ENCODE results near the gene SP2. TPM values are rescaled to one million over a fixed set of nuclear protein-coding genes. Genes with fewer than 3 reads are reported as not detected.

Gene SP2
- total RNA-seq, 2 experiments from 2014 or later, result 15.7 to 19.8 TPM

DNA sequence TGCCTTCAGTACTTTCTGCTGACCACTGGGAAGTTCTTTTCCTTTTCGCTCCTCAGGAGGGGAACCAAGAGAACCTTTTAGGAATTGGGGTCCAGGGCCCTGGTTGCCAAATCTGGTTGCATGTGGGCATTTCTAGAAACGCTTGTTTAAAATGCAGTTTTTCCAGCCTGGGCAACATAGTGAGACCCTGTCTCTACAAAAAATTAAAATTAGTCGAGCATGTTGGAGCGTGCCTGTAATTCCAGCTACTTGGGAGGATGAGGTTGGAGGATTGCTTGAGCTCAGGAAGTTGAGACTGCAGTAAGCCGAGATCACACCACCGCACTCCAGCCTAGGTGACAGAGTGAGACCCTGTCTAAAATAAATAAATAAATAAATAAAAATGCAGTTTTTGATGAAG, 46.5 kb downstream of the SP2 start:
- peaks cover 28% of the 10 kb centered on the region for H3K36me3 Mint-ChIP-seq (ENCODE audit: low read depth)
- H3K27me3 Mint-ChIP-seq, result no peaks in the 10 kb centered on the region
- H3K4me3 Mint-ChIP-seq, result peak overlapping the region; percentile 95
- intact Hi-C loops (cut with DNase I, micrococcal nuclease), result loop anchor here in 1 of 2 experiments (10.0 kb wide), 2 partner anchors 962 to 1018 kb away; partner anchors contain the start of genes GOSR2 and UBE2Z
- DNase-seq, result no peak
- ATAC-seq, result no peak
- CTCF ChIA-PET, result interaction anchor here (0.5 to 12.5 kb wide), 16 partner anchors 9 to 323 kb away, joined by 3 to 222 read pairs (median 3); partner anchors contain the start of genes CDK5RAP3 and SCRN2
- peaks cover 67% of the 10 kb centered on the region for H3K4me1 Mint-ChIP-seq
- H3K27ac Mint-ChIP-seq, result peak overlapping the region; percentile 91
- POLR2A ChIA-PET, result interaction anchor here (0.6 to 3.9 kb wide), 2 partner anchors 28 to 192 kb away, joined by 3 to 15 read pairs; partner anchors contain the start of gene CDK5RAP3
- H3K9me3 Mint-ChIP-seq (ENCODE audit: low read depth), result peaks cover 3% of the 10 kb centered on the region

DNA sequence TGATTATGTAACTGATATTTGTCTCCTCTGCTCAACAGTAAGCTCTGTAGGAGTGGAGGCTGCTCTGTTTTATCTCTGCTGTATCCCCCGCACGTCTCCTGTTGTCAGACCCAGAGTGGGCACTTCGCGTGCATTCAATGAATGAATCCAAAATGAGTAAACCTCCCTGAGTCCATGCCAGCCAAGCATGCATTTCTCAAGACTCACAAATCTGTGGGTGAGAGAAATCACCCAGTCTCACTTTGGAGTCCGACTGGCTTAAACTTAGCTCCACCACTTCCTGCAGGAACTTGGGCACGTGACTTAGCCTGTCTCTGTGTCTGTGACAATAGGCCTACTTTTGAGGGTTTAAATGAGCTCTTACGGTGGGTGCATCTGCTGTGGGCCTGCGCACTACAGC, 49.0 kb downstream of the SP2 start:
- POLR2A ChIA-PET, result no interaction called here
- peak; percentile 24 for DNase-seq
- intact Hi-C loops (cut with DNase I, micrococcal nuclease), result loop anchor here (5.0 to 10.0 kb wide), 3 partner anchors 103 to 1020 kb away; partner anchors contain the start of genes GOSR2 (in 1 of the 2), SCRN2 (in 1 of the 2) and UBE2Z (in 1 of the 2)

DNA sequence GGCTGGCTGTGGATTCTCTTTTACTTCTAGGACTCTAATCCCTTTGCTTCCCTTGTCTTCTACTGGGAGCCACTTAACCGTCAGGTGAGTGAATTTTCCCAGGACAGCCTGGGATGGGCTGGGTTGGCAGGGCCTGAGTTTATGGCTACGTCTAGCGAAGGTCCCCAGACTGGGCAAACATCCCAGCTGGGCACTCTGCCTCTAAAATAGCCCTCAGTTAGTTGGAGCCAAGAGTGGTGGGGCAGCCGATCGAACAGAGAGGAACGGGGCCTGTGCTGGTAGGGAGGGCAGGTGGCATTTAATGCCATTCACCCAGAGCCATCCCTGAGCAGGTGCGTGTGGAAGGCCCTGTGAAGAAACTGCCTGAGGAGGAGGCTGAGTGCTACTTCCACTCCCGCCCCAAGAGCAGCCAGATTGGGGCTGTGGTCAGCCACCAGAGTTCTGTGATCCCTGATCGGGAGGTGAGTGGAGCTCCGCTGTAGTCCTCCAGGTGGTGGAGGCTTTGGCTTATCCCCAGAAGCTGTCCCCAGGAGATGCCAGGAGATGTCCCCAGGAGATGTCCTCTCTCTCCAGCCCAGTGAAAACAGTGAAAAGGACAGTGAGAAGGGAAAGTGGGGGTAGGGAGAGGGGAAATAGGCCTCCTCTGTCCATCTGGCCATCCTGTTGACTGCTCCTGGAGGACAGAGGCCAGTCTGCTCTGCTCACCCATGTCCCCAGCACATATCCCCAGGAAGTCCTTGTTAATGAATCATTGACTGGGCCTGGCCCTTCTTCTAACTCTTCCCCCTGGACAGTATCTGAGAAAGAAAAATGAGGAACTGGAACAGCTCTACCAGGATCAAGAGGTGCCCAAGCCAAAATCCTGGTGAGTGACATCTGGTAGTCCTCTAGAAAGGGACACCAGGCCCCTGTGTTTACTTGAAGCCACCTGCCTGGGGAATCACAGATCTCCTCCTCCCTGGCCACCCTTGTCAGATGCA, 49.8 kb downstream of the SP2 start:
- Mint-ChIP-seq H3K36me3 (ENCODE audit: low read depth) (peaks cover 44% of the 10 kb centered on the region), H3K9me3 (ENCODE audit: low read depth) (peaks cover 3% of the 10 kb centered on the region), H3K4me1 (peaks cover 66% of the 10 kb centered on the region), H3K27me3 (no peaks in the 10 kb centered on the region), H3K4me3 (no peak overlapping the region), H3K27ac (peak overlapping the region; percentile 84)
- intact Hi-C loops (cut with DNase I, micrococcal nuclease), result loop anchor here (5.0 to 10.0 kb wide), 3 partner anchors 104 to 1021 kb away; partner anchors contain the start of genes GOSR2 (in 1 of the 2), SCRN2 (in 1 of the 2) and UBE2Z (in 1 of the 2)
- DNase-seq (no peak), ATAC-seq (no peak)
- ChIA-PET CTCF (interaction anchor here (0.6 to 12.5 kb wide), 16 partner anchors 8 to 296 kb away, joined by 3 to 222 read pairs (median 4); partner anchors contain the start of genes CDK5RAP3, KPNB1, LRRC46 and MRPL10), POLR2A (interaction anchor here (1.0 kb wide), 1 partner anchor 61 kb away, joined by 5 read pairs; no protein-coding TSS in a partner anchor)

More for the DNA sequence above, 49.0 kb downstream of the SP2 start:
- H3K4me1 Mint-ChIP-seq, result peaks cover 70% of the 10 kb centered on the region
- CTCF ChIA-PET, result interaction anchor here (0.7 to 12.5 kb wide), 5 partner anchors 11 to 92 kb away, joined by 3 to 222 read pairs (median 3); partner anchors contain the start of gene CDK5RAP3
- peaks cover 45% of the 10 kb centered on the region for H3K36me3 Mint-ChIP-seq (ENCODE audit: low read depth)
- peaks cover 3% of the 10 kb centered on the region for H3K9me3 Mint-ChIP-seq (ENCODE audit: low read depth)
- H3K27me3 Mint-ChIP-seq, result no peaks in the 10 kb centered on the region
- no peak for ATAC-seq
- H3K4me3 Mint-ChIP-seq, result no peak overlapping the region
- H3K27ac Mint-ChIP-seq, result peak overlapping the region; percentile 84

DNA sequence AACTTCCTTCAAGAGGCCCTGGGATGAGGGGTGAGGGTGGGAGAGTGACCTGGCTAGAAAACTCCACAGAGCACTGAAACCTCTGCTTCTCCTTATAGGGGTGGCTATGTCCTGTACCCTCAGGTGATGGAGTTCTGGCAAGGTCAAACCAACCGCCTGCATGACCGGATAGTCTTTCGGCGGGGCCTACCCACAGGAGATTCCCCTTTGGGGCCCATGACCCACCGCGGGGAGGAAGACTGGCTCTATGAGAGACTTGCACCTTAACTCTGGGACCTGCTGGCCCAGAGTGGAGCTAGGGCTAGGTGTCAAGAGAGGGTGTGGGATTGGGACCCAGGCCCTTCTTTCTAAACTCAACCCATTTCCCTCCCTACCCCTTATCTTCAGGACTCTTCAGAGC, 50.5 kb downstream of the SP2 start:
- no peaks in the 10 kb centered on the region for H3K27me3 Mint-ChIP-seq
- intact Hi-C loops (cut with DNase I, micrococcal nuclease), result loop anchor here (5.0 to 10.0 kb wide), 3 partner anchors 104 to 1022 kb away; partner anchors contain the start of genes GOSR2 (in 1 of the 2), SCRN2 (in 1 of the 2) and UBE2Z (in 1 of the 2)
- H3K4me1 Mint-ChIP-seq, result peaks cover 62% of the 10 kb centered on the region
- no peak for DNase-seq
- no peak for ATAC-seq
- H3K36me3 Mint-ChIP-seq (ENCODE audit: low read depth), result peaks cover 41% of the 10 kb centered on the region
- no peak overlapping the region for H3K4me3 Mint-ChIP-seq
- CTCF ChIA-PET, result interaction anchor here (0.6 to 12.5 kb wide), 29 partner anchors 10 to 755 kb away, joined by 3 to 222 read pairs (median 5); partner anchors contain the start of genes CDK5RAP3, KPNB1, LRRC46 and MRPL10
- POLR2A ChIA-PET, result interaction anchor here (1.0 to 1.4 kb wide), 2 partner anchors 24 to 61 kb away, joined by 5 to 7 read pairs; partner anchors contain the start of gene CDK5RAP3
- no peak overlapping the region for H3K27ac Mint-ChIP-seq
- no peaks in the 10 kb centered on the region for H3K9me3 Mint-ChIP-seq (ENCODE audit: low read depth)

DNA sequence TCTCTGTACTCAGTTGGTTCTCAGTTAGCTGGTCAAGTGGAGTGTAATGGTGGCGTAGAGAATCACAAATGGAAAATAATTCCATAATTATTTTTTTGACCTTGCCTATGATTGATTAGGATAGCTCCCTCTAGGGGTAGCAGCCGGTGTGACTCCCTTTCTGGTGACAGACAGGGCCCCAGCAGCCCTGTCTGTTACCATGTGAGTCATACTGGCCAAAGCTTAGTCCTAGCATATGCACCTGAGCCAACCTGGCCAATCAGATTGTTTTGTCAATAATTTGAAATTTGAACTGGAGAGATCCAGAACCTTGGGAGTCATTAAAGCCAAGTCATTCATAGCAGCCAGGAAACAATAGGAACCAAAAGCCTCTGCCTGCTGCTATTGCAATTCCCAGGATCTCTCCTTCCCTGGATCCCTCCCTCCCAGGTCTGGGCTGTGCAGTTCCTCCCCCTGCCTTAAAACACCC, 50.9 kb downstream of the SP2 start:
- POLR2A ChIA-PET, result interaction anchor here (0.6 to 1.4 kb wide), 3 partner anchors 24 to 115 kb away, joined by 3 to 7 read pairs (median 4); partner anchors contain the start of genes CDK5RAP3, LRRC46, MRPL10 and SP2
- peak; percentile 92 for ATAC-seq

DNA sequence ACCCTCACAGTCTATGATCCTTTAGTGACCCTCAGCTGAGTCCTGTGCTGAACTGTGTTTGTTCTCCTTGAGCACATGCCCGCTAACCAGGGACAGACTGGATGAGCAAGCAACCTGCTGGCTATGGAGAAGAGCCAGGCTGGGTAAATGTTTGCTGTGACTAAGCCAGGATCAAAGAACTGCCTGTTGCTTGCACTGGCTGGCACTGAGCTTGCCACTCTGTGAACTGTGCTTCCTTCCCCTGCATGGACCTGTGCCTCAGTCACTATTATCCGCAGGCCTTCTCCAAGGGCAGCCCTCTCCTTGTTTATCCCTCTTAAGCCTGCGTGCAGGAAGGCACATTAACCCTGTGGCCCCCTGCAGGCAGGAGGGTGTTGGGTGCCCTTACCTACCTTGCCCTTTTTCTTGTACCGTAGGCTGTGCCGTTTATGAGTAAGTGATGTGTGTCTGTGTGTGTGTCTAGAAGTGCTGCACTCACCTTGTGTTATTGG, 52.7 kb downstream of the SP2 start:
- ChIA-PET POLR2A (no interaction called here), CTCF (interaction anchor here (0.7 to 12.5 kb wide), 19 partner anchors 8 to 757 kb away, joined by 3 to 222 read pairs (median 3); partner anchors contain the start of genes CDK5RAP3, LRRC46, MRPL10 and PNPO)
- Mint-ChIP-seq H3K4me3 (no peak overlapping the region), H3K9me3 (ENCODE audit: low read depth) (no peaks in the 10 kb centered on the region), H3K27ac (peak overlapping the region; percentile 66), H3K27me3 (no peaks in the 10 kb centered on the region), H3K36me3 (ENCODE audit: low read depth) (peaks cover 40% of the 10 kb centered on the region), H3K4me1 (peaks cover 47% of the 10 kb centered on the region)
- DNase-seq (no peak), ATAC-seq (peak; percentile 29)
- intact Hi-C loops (cut with DNase I, micrococcal nuclease), result loop anchor here (1.0 to 10.0 kb wide), 5 partner anchors 22 to 1024 kb away; partner anchors contain the start of genes GOSR2 (in 1 of the 2), SCRN2 (in 1 of the 2) and UBE2Z (in 1 of the 2)

More for the DNA sequence above, 50.9 kb downstream of the SP2 start:
- H3K36me3 Mint-ChIP-seq (ENCODE audit: low read depth), result peaks cover 41% of the 10 kb centered on the region
- peaks cover 60% of the 10 kb centered on the region for H3K4me1 Mint-ChIP-seq
- peak; percentile 89 for DNase-seq
- intact Hi-C loops (cut with DNase I, micrococcal nuclease), result loop anchor here (1.0 to 10.0 kb wide), 4 partner anchors 105 to 1022 kb away; partner anchors contain the start of genes SCRN2 (in 2 of the 2), GOSR2 (in 1 of the 2) and UBE2Z (in 1 of the 2)
- H3K4me3 Mint-ChIP-seq, result no peak overlapping the region
- no peaks in the 10 kb centered on the region for H3K27me3 Mint-ChIP-seq
- no peaks in the 10 kb centered on the region for H3K9me3 Mint-ChIP-seq (ENCODE audit: low read depth)
- H3K27ac Mint-ChIP-seq, result peak overlapping the region; percentile 57
- CTCF ChIA-PET, result interaction anchor here (0.6 to 12.5 kb wide), 31 partner anchors 9 to 756 kb away, joined by 3 to 222 read pairs (median 5); partner anchors contain the start of genes CDK5RAP3, KPNB1, LRRC46 and MRPL10

DNA sequence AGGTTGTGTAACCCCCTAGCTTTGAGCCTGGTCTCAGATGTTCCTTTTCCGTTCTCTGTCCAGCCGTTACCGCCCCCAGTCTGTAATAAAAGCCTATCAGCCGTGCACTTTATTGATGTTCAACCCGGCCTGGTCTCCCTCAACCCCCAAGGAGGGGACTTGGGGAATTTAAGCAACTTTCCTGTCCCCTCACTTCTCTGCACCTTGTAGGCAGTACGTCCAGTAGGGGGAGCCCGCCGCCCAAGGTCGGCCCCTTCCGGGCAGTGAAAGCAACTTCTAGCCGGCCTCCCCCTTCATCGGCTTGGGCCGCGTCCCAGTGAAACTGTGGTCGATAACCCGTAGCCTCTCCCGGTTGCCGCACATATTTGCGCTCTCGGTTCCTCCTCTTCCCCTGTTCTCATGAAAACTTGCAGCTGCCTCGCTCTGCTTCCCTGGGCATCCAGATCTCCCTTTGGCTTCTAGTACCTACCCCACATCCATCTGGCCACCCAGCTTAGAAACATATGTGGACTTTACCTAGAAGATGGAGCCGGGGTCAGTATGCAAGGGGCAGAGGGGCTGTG, 53.2 kb downstream of the SP2 start:
- peak; percentile 75 for ATAC-seq
- Mint-ChIP-seq H3K4me1 (peaks cover 42% of the 10 kb centered on the region), H3K36me3 (ENCODE audit: low read depth) (peaks cover 39% of the 10 kb centered on the region), H3K27me3 (no peaks in the 10 kb centered on the region), H3K27ac (peak overlapping the region; percentile 66), H3K9me3 (ENCODE audit: low read depth) (no peaks in the 10 kb centered on the region), H3K4me3 (peak overlapping the region; percentile 30)
- intact Hi-C loops (cut with DNase I, micrococcal nuclease), result loop anchor here (1.0 to 10.0 kb wide), 5 partner anchors 21 to 1024 kb away; partner anchors contain the start of genes GOSR2 (in 1 of the 2), SCRN2 (in 1 of the 2) and UBE2Z (in 1 of the 2)
- peak; percentile 91 for DNase-seq
- POLR2A ChIA-PET, result no interaction called here
- CTCF ChIA-PET, result interaction anchor here (0.7 to 12.5 kb wide), 25 partner anchors 8 to 283 kb away, joined by 3 to 222 read pairs (median 4); partner anchors contain the start of genes CDK5RAP3, LRRC46, MRPL10 and PNPO

DNA sequence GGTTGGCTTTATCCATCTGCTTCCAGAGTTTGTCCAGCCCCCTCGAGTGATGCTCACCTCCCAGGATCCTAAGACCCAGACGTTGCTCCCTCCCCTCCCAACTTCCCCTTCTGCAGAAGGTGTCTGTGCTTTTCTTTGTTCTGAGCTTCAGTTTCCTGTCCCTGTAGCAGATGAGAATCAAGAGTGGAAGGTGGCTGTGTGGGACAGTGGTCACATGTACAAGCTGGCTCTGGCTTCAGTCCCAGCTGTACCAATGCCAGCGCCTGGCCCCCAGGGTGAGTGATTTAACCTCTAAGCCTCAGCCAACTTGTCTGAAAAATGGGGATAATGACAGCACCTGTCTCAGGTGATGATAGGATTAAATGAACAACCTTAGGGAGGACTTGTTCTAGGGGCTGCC, 53.9 kb downstream of the SP2 start:
- no peak for DNase-seq
- ChIA-PET CTCF (interaction anchor here (0.5 to 12.5 kb wide), 25 partner anchors 9 to 483 kb away, joined by 3 to 222 read pairs (median 4); partner anchors contain the start of genes CDK5RAP3, PNPO and SCRN2), POLR2A (interaction anchor here (1.2 to 1.3 kb wide), 2 partner anchors 9 to 20 kb away, joined by 3 to 6 read pairs; partner anchors contain the start of gene PNPO)
- Mint-ChIP-seq H3K9me3 (ENCODE audit: low read depth) (no peaks in the 10 kb centered on the region), H3K4me1 (peaks cover 36% of the 10 kb centered on the region), H3K27ac (peak overlapping the region; percentile 58), H3K36me3 (ENCODE audit: low read depth) (peaks cover 35% of the 10 kb centered on the region), H3K27me3 (no peaks in the 10 kb centered on the region), H3K4me3 (no peak overlapping the region)
- ATAC-seq, result no peak
- intact Hi-C loops (cut with DNase I, micrococcal nuclease), result loop anchor here (1.0 to 10.0 kb wide), 5 partner anchors 20 to 1025 kb away; partner anchors contain the start of genes GOSR2 (in 1 of the 2), SCRN2 (in 1 of the 2) and UBE2Z (in 1 of the 2)

DNA sequence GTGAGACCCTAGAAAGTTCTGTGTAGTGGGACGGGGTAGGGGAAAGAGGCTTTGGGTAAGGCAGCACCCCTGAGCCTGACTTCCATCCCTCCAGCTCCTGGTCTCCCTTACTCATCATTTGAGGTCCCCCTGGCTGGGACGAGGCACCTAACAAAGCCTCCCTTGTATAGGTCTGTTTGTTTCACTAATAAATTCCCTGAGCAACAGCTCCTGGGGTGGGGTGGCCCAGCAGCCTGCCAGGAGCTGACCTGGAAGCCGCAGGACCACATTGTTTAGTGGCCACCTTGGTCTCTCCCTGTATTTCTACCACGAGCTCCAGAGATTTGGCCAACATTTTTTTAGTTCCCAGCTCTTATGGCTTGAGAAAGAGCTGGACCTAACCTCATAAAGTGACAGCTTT, 54.4 kb downstream of the SP2 start:
- Mint-ChIP-seq H3K27me3 (no peaks in the 10 kb centered on the region), H3K4me3 (no peak overlapping the region), H3K4me1 (peaks cover 31% of the 10 kb centered on the region), H3K36me3 (ENCODE audit: low read depth) (peaks cover 30% of the 10 kb centered on the region), H3K27ac (no peak overlapping the region), H3K9me3 (ENCODE audit: low read depth) (no peaks in the 10 kb centered on the region)
- ATAC-seq (no peak), DNase-seq (no peak)
- intact Hi-C loops (cut with DNase I, micrococcal nuclease), result no loop called here
- ChIA-PET CTCF (interaction anchor here (0.5 to 12.5 kb wide), 22 partner anchors 9 to 765 kb away, joined by 3 to 222 read pairs (median 4); partner anchors contain the start of genes CDK5RAP3, PNPO, SCRN2 and SP6), POLR2A (interaction anchor here (1.2 to 1.3 kb wide), 2 partner anchors 9 to 20 kb away, joined by 3 to 6 read pairs; partner anchors contain the start of gene PNPO)

Measured in activated CD4-positive, alpha-beta T cell treated with anti-CD3 and anti-CD28 coated beads for 36 hours (primary cell).